HL-60 (cell line): ENCODE measurements around the gene CLCF1.

Experiments used
- DNase-seq, 2 experiments: peaks; one replicate each; pipeline ENCODE4 v3.0.0-alpha.2; 2010 to 2020; ENCODE audit warnings: low read depth in 1 of 2, low spot score in 1 of 2
- H3K27ac ChIP-seq: fragments of 250-450 bp; sonication (Bioruptor Pico); replicated peaks from 2 replicates; pipeline ENCODE4 v1.5.1; 2020; ENCODE audit warnings: mild to moderate bottlenecking, moderate library complexity
- H3K27me3 ChIP-seq: fragments of 250-450 bp; sonication (Bioruptor Pico); 2 replicates; pipeline ENCODE4 v1.5.1; 2021; ENCODE audit warnings: mild to moderate bottlenecking, moderate library complexity; ENCODE audit not compliant: insufficient read depth, poor library complexity, severe bottlenecking
- H3K4me3 ChIP-seq: replicated peaks from 2 replicates; pipeline ENCODE4 v1.5.1; 2011; ENCODE audit warnings: mild to moderate bottlenecking, control low read depth, low read length; ENCODE audit not compliant: insufficient read depth
- CTCF ChIP-seq: IDR thresholded peaks from one replicate; pipeline ENCODE4 v1.5.1; 2011; ENCODE audit warnings: low read length, control low read depth, inconsistent platforms; ENCODE audit not compliant: insufficient read depth
- GABPA ChIP-seq: IDR thresholded peaks from 2 replicates; pipeline ENCODE4 v1.6.1; 2012; ENCODE audit warnings: low read depth
- POLR2AphosphoS5 ChIP-seq: IDR thresholded peaks from 2 replicates; pipeline ENCODE4 v1.6.1; 2012; ENCODE audit warnings: low read depth
- REST ChIP-seq: IDR thresholded peaks from 2 replicates; pipeline ENCODE4 v1.6.1; 2012; ENCODE audit warnings: low read depth; ENCODE audit not compliant: insufficient replicate concordance
- SPI1 ChIP-seq: IDR thresholded peaks from 2 replicates; pipeline ENCODE4 v1.6.1; 2012; ENCODE audit warnings: low read depth, mild to moderate bottlenecking, borderline replicate concordance

Gene CLCF1

GRCh38 chr11:67395555-67396258 lies 22.3 kb upstream of the CLCF1 start:
- TF ChIP-seq GABPA (no peak), POLR2AphosphoS5 (0 out of 2 replicates have a peak, but pooled peaks have one; percentile 16)
- no peak for DNase-seq
- no peak overlapping the region for H3K27ac ChIP-seq
- no peak overlapping the region for H3K4me3 ChIP-seq
- no peaks in the 10 kb centered on the region for H3K27me3 ChIP-seq

- no peak overlapping the region for H3K27ac ChIP-seq
Observed at GRCh38 chr11:67393990-67394389, 20.6 kb upstream of the CLCF1 start.

GRCh38 chr11:67393437-67393836 lies 20.0 kb upstream of the CLCF1 start:
- Histone ChIP-seq H3K27ac (no peak overlapping the region), H3K27me3 (no peaks in the 10 kb centered on the region), H3K4me3 (no peak overlapping the region)
- no peak for DNase-seq
- TF ChIP-seq REST: no peak
- no peak for TF ChIP-seq CTCF
- no peak for TF ChIP-seq SPI1
- TF ChIP-seq POLR2AphosphoS5: no peak
- no peak for TF ChIP-seq GABPA

More at GRCh38 chr11:67393990-67394389, 20.6 kb upstream of the CLCF1 start:
- no peak for DNase-seq
- Histone ChIP-seq H3K27me3 (no peaks in the 10 kb centered on the region), H3K4me3 (no peak overlapping the region)
- no peak for TF ChIP-seq POLR2AphosphoS5
- TF ChIP-seq GABPA: no peak
- TF ChIP-seq CTCF: no peak
- TF ChIP-seq SPI1: no peak
- no peak for TF ChIP-seq REST

GRCh38 chr11:67392183-67392715 lies 18.9 kb upstream of the CLCF1 start:
- peak overlapping the region; percentile 74 for H3K4me3 ChIP-seq
- H3K27ac ChIP-seq: peak overlapping the region; percentile 87
- no peaks in the 10 kb centered on the region for H3K27me3 ChIP-seq
- no peak for DNase-seq
- TF ChIP-seq REST (no peak), CTCF (no peak), POLR2AphosphoS5 (no peak), SPI1 (no peak), GABPA (no peak)
